ENCODE data around the gene SLFN14. TPM values are rescaled to one million over a fixed set of nuclear protein-coding genes. Genes with fewer than 3 reads are reported as not detected.
"Not testable (repeated sequence)": the region's sequence is repeated elsewhere in the genome, so short reads cannot be mapped to it uniquely, and the experiment has no call there.

The SLFN14 gene
- total RNA-seq, 1 experiment from 2014 or later, result not detected

DNA sequence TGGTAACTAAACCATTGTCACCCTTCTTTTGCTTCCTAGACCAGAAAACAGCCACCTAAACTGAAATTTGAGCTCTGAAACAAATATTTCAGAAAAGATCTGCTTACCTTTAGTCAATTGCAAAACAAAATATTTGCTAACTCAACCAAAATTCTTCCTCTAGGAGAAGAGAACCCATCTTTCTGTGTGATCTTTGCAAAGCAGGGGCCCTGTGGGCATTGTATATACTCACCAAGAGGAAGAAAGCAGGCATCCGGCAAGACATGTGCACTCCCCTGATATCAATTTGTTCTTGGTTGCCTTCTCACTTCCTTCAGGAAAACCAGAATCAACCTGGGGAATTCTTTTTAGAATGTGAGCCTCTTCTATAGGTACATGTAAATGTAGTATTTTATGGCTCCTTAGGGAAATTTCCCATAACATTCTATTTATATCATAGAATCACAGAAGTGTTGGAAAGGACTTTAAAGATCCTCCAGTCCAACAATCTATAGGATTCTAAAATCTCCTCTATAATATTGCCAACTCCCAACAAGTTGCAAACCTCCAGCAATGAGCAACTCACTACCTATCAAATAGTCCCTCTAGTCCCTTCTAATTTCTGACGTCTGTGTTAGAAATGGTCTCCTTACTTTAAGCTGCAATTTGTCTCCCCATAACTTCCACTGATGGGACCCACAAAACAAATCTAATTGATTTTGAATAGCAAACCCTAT is 966 bp downstream of the SLFN14 start:
- DNase-seq (ENCODE audit: low read depth), result no peak

DNA sequence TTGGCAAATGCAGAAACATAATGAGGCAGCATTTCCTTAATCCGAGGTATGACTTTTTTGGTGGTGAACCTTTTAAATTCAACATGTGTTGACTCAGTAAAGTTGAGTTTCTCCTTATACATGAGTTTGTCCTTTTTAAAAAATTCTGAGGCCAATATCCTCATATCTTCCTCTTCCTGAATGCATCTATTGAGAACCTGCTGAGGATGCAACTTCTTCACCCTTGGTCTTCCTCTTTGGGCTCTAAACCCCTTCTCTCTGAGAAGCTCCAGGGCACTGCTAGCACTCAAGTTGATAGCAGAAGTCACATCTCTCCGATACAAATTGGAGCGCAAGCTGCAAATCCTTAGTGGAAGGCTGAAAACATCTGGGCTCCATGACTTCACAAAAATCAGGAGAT is 3.3 kb downstream of the SLFN14 start:
- no peak for DNase-seq (ENCODE audit: low read depth)

DNA sequence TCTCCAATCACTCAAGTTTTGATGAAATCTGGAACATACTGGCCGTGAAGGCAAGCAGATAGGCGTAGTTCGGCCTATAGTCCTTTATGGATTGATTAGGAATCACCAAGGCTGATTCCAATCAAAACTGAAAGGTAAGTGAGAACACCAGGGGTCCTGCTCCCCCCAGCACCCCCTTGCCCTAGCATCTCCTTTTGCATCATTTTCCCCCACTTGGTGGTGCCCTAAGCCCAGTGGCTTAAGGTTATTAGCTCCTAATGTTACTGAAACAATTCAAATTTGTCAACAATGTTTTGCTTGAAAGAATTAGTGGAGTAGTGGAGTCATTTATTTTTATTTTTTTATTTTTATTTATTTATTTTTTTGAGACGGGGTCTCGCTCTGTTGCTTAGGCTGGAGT is 4.9 kb downstream of the SLFN14 start:
- no peak for DNase-seq (ENCODE audit: low read depth)

DNA sequence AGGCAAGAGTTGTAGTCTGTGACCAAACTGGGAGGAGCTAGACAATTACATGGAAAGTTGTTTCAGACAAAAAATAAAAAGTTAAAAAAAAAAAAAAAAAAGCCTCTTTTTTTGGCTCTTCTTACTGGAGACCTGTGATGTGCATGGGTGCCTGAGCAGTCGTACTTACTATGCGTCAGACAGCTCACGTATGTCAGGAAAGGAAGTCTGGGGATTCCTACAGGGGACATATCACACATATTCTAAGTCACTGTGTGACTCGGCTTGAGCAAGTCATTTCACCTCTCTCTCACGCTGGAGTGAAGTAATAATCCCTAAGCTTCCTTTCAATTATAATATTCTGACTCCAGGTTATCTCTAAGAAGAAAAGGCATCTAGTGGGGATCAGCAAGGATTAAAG is 6.0 kb downstream of the SLFN14 start:
- no peak for DNase-seq (ENCODE audit: low read depth)

DNA sequence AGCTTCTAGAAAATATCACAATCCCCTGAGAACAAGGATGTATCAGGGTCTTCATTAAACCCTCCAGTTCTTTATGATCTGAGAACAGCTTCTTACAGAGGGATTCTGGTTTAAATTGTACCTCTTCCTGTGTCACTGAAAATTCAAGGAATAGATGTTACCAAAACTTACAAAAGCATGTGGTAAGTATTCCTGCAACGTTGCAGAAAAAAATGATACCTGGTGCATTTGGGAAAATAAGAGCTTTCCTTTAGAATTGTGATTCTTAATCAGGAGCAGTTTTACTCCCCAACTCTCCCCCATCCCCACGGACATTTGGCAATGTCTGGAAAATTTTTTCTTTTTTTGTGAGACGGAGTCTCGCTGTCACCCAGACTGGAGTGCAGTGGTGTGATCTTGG is 7.3 kb downstream of the SLFN14 start:
- DNase-seq (ENCODE audit: low read depth), result no peak

DNA sequence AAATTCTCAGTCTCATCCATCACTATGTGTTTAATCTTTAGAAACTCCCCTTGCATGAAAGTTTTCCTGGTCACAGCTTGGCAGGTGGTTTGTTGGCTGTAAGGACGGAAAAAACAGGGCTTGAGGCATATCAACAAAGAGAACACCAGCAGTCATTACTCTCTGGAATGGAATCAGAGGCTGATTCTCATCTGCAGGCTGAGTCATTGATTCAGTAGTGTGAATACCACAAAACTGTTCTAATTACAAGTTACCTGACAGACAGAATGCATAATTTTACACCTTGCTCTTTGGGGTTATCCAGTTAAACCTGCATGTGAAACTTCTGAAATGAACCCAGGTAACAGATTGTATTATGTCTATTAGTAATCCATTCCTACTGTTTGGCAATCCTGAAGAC is 11.6 kb downstream of the SLFN14 start:
- DNase-seq (ENCODE audit: low read depth), result no peak

DNA sequence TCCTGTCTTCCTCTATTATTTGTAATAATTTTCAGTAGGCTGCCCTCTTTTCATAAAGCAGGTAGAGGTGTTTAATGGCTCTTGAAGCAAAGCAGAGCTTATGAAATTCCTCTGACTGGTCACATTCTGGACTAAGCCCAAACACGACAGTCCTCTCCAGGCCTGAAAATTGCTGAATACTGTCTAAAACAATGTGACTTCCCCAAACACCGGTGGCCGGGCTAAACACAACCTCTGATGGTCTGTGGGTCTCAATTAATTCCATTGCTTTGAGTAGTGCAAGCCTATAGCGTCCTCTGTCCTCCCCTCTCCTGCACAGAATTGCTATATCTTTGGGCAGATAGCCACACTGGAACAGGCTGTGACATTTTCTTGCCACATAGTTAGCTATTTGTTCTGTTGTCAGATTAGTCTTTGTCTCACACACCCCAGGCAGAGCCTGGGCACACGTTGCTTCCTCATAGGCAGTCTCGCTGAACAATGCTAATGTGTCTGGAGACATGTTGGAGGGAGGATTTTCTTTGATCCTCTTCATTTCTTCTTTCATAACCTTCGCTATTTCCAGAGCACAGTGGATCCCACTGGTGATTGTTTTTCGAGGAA is 12.3 kb downstream of the SLFN14 start:
- no peak for DNase-seq (ENCODE audit: low read depth)

DNA sequence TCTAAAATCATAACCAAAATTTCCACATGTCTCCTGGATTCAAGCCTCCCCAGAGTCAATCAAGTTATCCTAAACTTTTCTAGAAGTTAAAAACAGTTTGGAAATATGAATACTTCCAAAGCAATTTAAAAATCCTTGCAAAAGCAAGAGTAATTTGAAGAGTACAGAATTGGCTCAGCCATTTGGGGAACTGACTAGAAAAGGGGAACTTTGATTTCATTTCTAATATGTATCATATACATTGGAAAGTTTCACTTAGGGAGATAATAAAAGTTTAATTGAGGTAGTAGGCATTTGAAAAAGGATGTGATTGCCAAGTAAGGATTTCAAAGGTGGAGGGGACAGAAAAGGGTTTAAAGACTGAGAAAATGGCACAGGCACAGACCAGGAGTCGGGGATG is 14.1 kb downstream of the SLFN14 start:
- DNase-seq (ENCODE audit: low read depth), result no peak

DNA sequence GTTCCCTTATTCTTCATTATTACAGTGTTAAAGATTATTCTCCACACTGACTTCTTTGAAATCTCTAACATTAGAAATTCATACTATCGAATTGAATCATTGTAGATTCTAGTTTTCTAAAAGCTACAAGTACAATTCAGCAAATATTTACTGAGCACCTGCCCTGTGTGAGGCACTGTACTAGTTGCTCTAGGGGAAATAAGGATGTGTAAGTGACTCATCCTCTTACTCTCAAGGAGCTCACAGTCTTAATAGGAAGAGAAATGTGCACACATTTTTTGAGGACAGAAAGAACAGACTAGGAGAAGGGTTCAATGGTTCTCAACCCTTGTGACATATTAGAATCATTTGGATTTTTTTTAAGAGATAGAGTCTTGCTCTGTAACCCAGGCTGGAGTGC is 15.5 kb downstream of the SLFN14 start:
- no peak for DNase-seq (ENCODE audit: low read depth)

DNA sequence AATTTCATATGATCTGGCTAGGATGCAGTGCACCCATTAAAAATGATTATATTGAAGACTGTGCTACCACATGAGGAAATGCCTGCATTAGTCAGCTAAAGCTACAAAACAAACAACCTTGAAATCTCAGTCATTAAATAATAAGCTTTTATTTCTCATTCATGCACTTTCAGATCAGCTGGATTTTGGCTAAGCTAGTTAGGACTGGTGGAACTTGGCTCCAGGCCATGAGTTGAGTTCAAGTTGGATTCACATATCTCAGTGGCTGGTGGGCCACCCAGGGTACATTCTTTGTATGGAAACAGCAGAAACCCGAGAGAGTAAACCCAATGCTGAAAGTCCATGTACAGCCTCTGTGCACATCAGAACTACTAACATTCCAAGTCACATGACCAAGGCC is 16.8 kb downstream of the SLFN14 start:
- DNase-seq (ENCODE audit: low read depth), result peak; percentile 24

DNA sequence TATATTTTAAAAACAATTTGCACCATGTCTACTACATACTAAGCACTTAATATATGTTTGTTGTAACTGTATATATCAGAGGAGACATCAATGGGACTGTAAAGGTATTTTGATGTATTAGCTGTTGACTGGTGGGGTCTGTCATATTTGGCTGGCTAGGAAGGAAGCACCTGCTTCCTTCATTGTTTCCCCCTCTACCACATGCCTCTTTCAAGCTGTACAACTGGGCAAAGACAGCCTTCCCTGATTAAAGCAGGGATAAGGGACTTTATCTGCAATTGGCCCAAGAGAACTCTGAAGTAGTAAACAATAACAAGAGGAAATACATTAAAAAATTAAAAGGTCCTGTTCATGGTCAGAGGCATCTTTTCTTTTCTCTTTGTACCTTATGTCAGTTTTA is 17.6 kb downstream of the SLFN14 start:
- no peak for DNase-seq (ENCODE audit: low read depth)

DNA sequence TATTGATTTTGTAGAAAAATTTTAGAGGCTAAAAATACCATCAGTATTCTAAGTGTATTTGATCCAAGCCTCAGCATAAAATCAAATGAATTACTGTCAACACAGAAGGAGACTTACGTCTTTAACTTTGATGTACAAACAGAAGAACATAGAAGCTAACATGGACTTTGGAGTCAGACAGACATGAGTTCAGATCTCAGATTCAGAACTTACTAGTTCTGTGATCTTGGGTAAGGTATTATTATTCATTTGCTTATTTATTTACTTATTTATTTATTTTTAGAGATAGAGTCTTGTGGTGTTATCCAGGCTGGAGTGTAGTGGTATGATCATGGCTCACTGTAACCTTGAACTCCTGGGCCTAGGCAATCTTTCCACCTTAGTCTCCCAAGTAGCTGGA is 19.2 kb downstream of the SLFN14 start:
- no peak for DNase-seq (ENCODE audit: low read depth)

DNA sequence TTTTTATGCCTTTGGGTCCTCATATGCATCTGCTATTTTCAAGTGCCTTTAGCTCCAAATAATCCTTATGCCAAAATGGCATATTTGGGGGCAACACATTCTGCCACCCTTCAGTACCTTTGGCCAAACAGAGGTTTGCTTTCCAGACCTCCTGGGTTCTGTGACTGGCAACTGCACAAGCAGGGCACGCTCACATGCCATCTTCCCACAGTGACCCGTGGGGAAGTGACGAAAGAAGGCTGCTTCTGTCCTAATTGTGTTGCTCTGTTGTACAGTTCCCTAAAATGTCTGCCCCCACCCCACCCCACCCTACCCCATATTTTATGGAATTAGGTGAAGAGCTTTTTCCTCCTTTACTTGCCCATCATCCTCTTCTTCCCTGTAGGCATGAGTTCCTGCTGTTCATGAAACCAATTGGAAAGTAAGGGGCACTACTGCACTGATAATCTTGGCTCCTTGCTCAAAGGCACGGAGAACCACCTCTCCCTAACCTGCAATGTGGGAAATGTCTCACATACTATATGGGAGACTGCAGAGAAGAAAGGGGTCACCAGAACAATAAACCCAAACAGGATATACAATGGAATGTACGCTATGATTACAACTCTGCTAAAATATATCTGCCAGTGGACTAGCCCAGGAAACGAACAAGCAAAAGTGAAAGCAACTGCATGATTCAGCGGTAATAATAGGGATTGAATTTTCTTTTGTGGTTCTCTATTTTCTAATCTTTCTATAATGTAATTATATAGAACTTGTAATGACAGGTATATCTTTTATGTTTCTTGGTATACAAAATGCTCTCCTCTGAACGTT is 19.8 kb downstream of the SLFN14 start:
- DNase-seq (ENCODE audit: low read depth), result peak; percentile 67

DNA sequence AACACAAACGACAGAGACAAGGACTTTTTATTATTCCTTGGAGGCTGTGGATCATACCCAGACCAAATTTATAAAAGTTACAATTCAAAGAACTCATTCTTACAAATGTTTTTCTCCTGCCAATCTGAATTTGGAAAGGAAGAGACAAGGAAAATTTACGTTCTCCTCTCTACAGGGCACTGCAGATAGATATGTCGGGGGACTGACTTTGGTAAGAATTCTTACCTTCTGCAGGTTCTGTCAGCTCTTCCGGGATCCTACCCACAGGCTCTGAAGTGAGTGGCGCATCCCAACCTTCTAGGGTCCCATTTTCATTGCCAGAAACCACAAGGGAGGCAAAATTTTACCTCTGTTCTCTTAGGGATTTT is 21.0 kb downstream of the SLFN14 start:
- DNase-seq (ENCODE audit: low read depth), result no peak

DNA sequence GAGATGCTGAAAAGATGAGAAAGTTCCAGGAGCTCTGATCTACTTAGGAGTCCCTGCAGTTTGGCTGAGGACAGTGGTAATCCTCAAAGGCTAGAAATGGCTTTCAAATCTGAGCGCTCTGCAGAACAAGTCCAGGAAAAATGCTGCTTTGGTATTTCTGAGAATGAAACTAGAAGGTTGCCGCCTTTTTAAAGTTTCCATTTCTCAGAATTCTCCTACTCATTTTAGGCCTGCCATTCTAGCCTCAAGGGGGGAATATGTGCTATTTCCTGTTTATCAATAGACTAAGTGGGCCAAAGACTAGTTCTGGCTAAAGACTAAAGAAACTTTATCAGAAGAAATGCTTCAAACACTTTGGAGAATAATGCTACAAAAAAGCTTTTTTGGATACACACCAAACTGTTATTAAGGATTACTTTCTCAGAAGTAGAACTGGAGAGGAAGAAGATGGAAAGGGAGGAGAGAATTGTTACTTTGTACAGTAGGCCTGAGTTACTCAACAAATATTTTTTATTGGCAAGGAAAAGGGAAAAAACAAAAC is 22.9 kb downstream of the SLFN14 start, which contains the start of gene SLFN12L:
Gene SLFN12L (minus strand): TSS at position 78 of the 541 bp plus-strand sequence. CDS start 15,314 bp downstream, outside the sequence.
- DNase-seq (ENCODE audit: low read depth), result no peak

DNA sequence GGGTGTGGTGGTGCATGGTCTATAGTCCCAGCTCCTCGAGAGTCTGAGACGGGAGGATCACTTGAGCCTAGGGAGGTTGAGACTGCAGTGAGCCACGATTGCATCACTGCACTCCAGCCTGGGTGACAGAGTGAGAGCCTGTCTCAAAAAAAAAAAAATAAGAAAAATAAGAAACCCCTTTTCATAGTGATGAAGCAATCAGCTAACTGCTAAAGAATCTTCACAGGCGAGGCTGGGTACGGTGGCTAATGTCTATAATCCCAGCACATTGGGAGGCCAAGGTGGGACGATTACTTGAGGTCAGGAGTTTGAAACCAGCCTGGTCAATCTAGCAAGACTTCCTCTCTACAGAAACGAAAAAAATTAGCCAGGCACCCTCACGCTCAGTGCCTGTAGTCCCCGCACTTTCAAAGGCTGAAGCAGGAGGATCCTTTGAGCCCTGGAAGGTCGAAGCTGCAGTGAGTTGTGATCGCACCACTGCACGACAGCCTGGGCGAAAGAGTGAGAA is 23.9 kb downstream of the SLFN14 start:
- DNase-seq (ENCODE audit: low read depth), result no peak

DNA sequence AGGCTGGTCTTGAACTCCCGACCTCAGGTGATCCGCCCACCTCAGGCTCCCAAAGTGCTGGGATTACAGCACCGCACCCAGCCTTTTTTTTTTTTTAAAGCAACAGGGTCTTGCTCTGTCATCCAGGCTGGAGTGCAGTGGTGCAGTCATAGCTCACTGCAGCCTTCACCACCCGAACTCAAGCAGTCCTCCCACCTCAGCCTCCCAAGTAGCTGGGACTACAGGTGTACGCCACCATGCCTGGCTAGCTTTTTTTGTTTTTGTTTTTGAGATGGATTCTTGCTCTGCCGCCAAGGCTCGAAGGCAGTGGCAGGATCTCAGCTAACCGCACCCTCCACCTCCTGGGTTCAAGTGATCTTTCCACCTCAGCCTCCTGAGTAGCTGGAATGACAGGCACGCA is 25.2 kb downstream of the SLFN14 start:
- not testable (repeated sequence) for DNase-seq (ENCODE audit: low read depth)

DNA sequence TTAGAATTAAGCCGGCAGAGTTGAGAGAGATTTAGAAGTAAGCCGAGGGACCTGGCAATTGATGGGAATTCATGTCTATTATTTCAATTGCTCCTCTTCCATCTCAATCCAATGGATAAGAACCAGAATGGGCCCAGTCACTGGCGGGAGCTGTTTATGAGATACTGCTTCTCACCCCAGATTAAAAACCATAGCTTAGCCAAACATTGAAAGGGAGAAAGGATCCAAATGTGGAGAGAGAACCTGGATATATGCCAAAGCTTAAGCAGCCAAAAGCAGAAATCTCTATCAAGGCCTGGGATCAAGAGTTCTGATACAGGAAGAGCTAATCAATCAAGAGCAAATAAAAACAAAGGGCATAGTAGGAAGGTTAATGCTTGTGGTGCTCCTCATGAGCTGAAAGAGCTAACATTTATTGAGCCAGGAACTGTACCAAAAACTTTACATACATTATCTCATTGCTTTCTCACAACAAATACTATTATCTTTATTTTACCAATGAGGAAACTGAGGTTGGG is 26.0 kb downstream of the SLFN14 start:
- DNase-seq (ENCODE audit: low read depth), result no peak

DNA sequence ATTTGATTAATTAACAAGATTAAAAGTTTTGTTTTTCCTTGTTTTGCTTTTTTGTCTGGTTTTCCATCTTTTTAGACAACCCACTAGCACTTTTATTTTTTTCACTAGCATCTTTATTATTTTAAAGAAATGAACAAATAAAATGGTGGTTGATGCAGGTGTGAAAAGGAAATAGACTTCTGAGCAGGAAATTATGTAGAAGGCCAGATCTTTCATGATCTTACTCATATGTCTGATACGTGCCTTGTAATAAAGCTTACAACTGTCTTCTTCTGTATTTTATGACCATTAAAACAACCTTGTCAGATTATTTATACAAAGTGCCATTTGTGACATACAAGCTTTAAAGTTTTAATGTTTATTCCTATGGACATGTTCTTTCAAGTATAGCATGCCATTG is 29.5 kb downstream of the SLFN14 start:
- no peak for DNase-seq (ENCODE audit: low read depth)

DNA sequence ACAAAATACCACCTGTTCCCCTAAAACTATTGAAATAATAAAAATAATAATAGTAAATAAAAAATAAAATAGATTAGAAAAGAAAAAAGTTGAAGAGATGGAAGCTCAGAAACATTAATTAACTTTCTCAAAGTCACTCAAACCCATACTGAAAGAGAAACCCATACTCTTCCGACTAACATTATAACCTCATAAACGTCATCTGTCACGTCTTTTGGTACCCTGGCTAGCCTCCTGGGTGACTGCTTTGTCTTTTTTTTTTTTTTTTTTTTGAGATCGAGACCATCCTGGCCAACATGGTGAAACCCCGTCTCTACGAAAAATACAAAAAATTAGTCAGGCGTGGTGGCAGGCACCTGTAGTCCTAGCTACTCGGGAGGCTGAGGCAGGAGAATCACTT is 30.8 kb downstream of the SLFN14 start:
- no peak for DNase-seq (ENCODE audit: low read depth)

DNA sequence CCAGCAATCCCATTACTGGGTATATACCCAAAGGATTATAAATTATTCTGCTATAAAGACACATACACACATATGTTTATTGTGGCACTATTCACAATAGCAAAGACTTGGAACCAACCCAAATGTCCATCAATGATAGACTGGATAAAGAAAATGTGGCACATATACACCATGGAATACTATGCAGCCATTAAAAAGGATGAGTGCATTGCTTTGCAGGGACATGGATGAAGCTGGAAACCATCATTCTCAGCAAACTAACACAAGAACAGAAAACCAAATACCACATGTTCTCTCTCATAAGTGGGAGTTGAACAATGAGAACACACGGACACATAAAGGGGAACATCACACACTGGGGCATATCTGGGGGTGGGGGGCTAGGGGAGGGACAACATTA is 31.3 kb downstream of the SLFN14 start:
- not testable (repeated sequence) for DNase-seq (ENCODE audit: low read depth)

DNA sequence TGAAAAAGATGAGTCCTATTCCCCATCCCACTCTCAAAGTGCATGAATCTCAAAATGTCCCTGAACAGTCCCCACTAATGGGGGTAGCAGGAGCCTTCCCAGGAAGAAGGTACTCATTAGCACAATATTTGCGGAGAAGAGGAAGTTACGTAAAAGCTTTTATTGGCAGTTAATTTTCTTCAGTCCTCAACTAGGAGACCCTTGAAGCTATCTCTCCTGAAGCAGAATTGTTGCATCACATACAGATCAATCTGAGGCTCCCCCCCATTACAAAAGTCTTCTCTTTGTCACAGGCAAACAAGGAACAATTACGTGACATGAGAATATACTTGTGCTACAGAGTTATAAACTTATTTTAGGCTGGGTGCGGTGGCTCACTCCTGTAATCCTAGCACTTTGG is 37.3 kb downstream of the SLFN14 start:
- no peak for DNase-seq (ENCODE audit: low read depth)

Measured in M059J (cell line).